ENCODE data around the gene FOLR3.
"Not testable (repeated sequence)": the region's sequence is repeated elsewhere in the genome, so short reads cannot be mapped to it uniquely, and the experiment has no call there.

The FOLR3 gene

GRCh38 chr11:72169046-72169555 is 33.6 kb downstream of the FOLR3 start:
- DNase-seq = not testable (repeated sequence)

- DNase-seq = not testable (repeated sequence)
Measured at GRCh38 chr11:72169754-72170153, 34.2 kb downstream of the FOLR3 start.

DNA sequence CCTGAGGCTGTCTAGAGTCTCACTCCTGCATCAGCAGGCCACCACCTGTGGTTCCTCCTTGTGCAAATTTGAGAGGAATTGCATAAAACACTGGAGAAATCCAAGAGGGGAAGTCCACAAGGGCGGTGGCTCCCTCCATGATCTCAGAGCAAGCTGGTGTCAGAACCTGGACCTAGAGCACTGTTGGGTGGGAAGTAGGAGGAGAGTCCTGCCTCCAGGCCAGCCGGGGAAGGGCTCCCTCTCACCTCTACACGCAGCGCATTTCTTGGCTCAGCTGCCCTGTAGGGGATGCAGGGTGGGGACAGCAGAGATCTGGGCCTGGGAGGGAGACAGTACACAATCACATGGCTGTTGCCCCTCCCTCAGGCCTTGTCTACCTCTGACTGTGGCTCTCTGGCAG is 36.5 kb downstream of the FOLR3 start:
- not testable (repeated sequence) for DNase-seq

DNA sequence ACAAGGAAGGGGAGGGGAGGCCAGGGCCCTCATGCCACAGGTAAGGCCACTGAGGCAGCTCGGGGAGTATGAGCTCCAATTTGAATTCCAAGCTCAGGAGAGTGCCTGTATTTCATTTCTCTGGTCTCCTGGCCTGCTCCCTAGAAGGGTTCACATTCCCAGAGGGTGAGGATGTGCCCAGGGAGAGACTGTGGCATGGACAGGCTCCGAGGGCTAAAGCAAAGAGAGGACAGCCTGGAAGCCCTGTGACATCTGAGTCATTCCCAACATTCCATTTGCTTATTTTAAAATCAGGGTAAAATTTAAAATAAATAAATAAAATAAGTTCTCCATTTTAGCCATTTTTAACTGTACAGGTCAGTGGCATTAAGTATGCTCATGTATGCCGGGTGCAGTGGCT is 37.8 kb downstream of the FOLR3 start:
- no peak for DNase-seq

DNA sequence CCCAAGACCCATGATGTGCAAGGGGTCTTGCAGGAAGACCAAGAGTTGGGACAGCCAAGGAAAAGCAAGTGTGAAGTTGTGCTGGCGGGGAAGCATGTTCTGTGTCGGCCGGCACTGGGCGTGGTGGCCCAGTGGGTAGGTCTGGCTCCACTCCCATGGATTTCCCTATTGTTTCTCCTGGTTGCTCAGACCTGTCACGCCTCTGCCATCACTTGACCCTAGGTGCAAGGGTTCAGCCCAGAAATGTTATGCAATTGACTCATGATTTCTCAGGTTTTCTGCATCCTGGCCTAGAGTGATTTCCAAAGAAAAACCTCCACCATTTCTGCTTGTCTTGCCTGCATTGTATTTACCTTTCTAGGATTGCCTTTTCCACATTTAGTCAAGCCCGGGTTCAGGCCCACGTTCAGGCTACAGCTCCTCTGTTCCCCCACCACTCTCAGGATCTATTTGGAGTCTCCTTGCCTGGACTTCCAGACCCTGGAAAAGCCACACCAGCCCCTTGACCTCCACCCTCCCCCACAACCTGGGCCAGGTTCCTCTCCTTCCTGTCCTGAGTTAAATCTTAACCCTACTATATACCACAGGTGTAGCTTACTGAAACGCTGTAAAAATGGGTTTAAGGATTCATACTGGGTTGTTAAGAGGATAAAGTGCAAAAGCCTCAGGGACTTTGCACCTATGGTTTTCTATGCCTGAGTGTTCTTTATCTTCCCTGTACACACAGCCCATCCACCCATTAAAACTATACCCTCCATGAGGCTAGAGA is 39.0 kb downstream of the FOLR3 start:
- no peak for DNase-seq

DNA sequence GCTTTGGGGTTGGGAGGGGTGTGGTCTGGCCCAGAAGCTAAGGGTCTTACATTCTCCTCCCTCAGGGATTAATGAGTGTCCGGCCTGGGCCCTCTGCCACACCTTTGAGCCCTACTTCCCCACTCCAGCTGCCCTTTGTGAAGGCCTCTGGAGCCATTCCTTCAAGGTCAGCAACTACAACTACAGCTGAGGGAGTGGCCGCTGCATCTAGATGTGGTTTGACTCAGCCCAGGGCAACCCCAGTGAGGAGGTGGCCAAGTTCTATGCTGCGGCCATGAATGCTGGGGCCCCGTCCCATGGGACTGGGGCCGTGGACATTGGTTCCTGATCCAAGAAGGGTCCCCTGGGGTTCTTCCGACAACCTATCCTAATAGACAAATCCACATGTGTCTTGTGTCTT is 42.1 kb downstream of the FOLR3 start:
- DNase-seq = no peak

- no peak for DNase-seq
Measured at GRCh38 chr11:72179049-72179803, 43.7 kb downstream of the FOLR3 start.

GRCh38 chr11:72179804-72180396 is 44.4 kb downstream of the FOLR3 start:
- DNase-seq = no peak

GRCh38 chr11:72180892-72181552 is 45.5 kb downstream of the FOLR3 start:
- not testable (repeated sequence) for DNase-seq

GRCh38 chr11:72181553-72181958 is 46.0 kb downstream of the FOLR3 start:
- DNase-seq = not testable (repeated sequence)

DNA sequence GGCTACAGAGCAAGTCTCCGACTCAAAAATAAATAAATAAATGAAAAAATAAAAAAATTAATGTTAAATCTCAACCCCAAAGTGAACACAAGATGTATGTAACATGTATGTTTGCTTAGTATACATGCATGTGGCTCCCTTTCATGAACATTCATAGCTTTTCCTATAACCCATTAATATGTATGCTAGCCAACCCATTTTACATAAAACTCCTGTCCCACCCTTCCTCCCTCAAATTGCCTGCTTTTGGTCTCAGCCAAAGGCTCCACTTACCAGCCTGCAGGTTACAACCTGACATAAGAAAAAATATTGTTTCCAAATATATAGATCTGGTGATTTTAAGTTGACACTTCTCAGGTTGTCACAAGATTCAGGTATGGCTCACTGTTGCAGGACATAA is 52.7 kb downstream of the FOLR3 start:
- DNase-seq = no peak
